ENCODE measurements around the gene FAM118B. TPM values are rescaled to one million over a fixed set of nuclear protein-coding genes. Genes with fewer than 3 reads are reported as not detected.

FAM118B gene
- total RNA-seq, 1 experiment from 2014 or later: 41.6 TPM

Other genes with a start within 250 kb of the FAM118B start
- 17.1 TPM for gene CDON, start 148.9 kb upstream of the FAM118B start, total RNA-seq (2021; ENCODE audit: unreplicated experiment)
- gene RPUSD4, start 132 bp upstream of the FAM118B start, total RNA-seq (2021; ENCODE audit: unreplicated experiment): 52.3 TPM
- gene SRPRA, start 57.1 kb downstream of the FAM118B start, total RNA-seq (2021; ENCODE audit: unreplicated experiment): 149 TPM
- 44.8 TPM for gene FOXRED1, start 57.4 kb downstream of the FAM118B start, total RNA-seq (2021; ENCODE audit: unreplicated experiment)
- 19.3 TPM for gene TIRAP, start 71.3 kb downstream of the FAM118B start, total RNA-seq (2021; ENCODE audit: unreplicated experiment)
- gene DCPS, start 92.3 kb downstream of the FAM118B start, total RNA-seq (2021; ENCODE audit: unreplicated experiment): 34.8 TPM
- 56.6 TPM for gene ST3GAL4, start 143.9 kb downstream of the FAM118B start, total RNA-seq (2021; ENCODE audit: unreplicated experiment)

All from Panc1 (cell line).